Thyroid gland (tissue), 4 donors: ENCODE results near the gene PIERCE2.

Experiments used
- POLR2A ChIP-seq, 2 donors: fragments of 450-650 bp; IDR thresholded peaks; one replicate each; pipeline ENCODE4 v1.6.1; 2017; ENCODE audit warnings: antibody characterized with exemption in 2 of 2, mild to moderate bottlenecking in 2 of 2, moderate library complexity in 1 of 2
- TF ChIP-seq, protein P1 (sequence below), 6 experiments: fragments of 200-600 bp in 3 of 6; fragments of 450-650 bp in 3 of 6; sonication (generic) in 3 of 6; IDR thresholded peaks; one replicate each; pipeline ENCODE4 v1.5.1; 2016 to 2019; ENCODE audit warnings: antibody characterized with exemption in 6 of 6, mild to moderate bottlenecking in 2 of 6, inconsistent platforms in 1 of 6, moderate library complexity in 1 of 6

DNA sequence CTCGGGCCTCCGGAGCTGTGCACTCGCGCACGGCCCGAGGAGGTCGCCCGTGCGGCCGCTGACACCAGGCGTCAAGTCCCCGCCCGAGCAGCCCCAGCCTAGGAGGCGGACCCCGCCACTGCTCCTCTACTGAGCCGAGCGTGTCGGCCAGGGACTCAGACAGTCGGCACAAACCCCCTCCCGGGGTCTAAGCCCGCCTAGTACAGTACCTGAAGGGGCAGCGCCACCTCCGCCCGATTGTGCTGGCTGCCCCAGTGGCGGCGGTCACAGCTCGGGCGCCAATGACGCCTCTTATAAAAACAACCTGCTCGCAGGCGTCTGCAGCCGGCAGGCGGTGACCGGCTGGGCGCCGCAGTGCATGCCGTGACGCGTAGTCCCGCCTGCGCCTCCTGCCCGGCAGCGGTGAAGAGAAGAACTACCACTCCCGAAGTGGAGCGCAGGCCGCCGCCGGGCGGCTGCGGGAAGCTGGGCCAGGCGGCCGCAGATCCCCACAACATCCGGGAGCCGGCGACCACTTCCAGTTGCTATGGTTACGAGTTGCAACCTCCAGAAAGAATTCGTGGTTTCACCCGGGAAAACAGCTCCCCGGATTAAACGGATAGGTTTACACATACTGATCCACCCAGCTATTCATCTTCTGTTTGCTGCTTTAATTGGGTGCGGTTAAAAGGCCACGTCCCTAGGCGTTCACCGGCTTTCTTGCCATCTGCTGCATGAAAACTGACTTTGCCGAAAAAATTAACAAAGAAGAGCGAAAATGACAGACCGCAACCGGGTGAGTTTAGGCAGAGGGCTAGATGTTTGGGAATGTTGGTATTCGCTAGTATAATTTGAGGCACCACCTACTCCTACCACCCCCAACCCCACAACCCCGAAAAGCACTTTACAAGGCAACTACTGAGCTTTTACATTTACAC, at the start of gene PIERCE2, which contains the start of gene CCPG1:
- TF ChIP-seq, protein P1, sequence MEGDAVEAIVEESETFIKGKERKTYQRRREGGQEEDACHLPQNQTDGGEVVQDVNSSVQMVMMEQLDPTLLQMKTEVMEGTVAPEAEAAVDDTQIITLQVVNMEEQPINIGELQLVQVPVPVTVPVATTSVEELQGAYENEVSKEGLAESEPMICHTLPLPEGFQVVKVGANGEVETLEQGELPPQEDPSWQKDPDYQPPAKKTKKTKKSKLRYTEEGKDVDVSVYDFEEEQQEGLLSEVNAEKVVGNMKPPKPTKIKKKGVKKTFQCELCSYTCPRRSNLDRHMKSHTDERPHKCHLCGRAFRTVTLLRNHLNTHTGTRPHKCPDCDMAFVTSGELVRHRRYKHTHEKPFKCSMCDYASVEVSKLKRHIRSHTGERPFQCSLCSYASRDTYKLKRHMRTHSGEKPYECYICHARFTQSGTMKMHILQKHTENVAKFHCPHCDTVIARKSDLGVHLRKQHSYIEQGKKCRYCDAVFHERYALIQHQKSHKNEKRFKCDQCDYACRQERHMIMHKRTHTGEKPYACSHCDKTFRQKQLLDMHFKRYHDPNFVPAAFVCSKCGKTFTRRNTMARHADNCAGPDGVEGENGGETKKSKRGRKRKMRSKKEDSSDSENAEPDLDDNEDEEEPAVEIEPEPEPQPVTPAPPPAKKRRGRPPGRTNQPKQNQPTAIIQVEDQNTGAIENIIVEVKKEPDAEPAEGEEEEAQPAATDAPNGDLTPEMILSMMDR (IDR thresholded peaks at IDR 0.05) = peak; percentile 78 to 98 (median 92)
- peak in 1 of 2 donors; percentile 90 for TF ChIP-seq POLR2A (IDR thresholded peaks at IDR 0.05)
